ENCODE data around the gene ICAM1. TPM values are rescaled to one million over a fixed set of nuclear protein-coding genes. Genes with fewer than 3 reads are reported as not detected.

ICAM1 gene
- total and polyA plus RNA-seq, 2 of the 13 experiments (the other 11 are each of a cell fraction or from before 2014, with no cell fraction given): 37.9 to 98.4 TPM

DNA sequence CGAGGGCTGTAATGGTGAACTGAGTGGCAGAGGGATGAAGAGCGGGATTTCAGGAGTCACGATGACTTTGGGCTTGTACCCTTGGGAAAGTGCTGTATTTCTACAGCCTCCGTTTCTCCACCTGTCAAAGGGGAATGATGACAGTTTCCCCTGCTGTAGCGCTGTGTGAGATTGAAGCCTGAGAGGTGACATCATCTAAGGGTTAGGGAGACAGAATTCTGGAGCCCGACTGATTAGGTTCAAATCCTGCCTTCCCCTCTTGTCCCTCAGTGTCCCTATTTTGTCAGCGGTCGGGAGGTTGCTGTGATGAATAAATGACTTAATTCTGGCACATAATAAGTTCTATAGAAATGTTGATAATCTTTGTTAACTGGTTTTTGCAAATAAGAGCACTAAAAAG lies 18.2 kb upstream of the ICAM1 start:
- Histone ChIP-seq H2AFZ (ENCODE audit: low read length) (no peak overlapping the region), H3K4me2 (ENCODE audit: low read depth, low read length) (peak overlapping the region; percentile 98), H3K79me2 (ENCODE audit: insufficient read depth, low read length) (peaks cover 11% of the 10 kb centered on the region), H4K20me1 (ENCODE audit: insufficient read depth, low read length) (no peaks in the 10 kb centered on the region), H3K4me1 (ENCODE audit: insufficient read depth, low read length) (peaks cover 42% of the 10 kb centered on the region), H3K9me3 (ENCODE audit: low read length) (no peaks in the 10 kb centered on the region), H3K9ac (ENCODE audit: insufficient read depth, low read depth, low read length) (peak overlapping the region; percentile 85), H3K4me3 (replicated peaks in 1 of 3; ENCODE audit: insufficient read depth in 1 of 3, low read depth in 2 of 3, low read length in 3 of 3) (peak overlapping the region; percentile 64 to 93 (median 88)), H3K27ac (ENCODE audit: extremely low read length, insufficient read depth, low read length) (peak overlapping the region; percentile 80), H3K27me3 (ENCODE audit: control insufficient read depth in 1 of 2, insufficient read depth in 2 of 2, low read length in 2 of 2) (no peaks in the 10 kb centered on the region; a peak in 1 of 5 replicates), H3K36me3 (replicated peaks in 1 of 2; ENCODE audit: control insufficient read depth in 1 of 2, insufficient read depth in 2 of 2, low read length in 2 of 2) (peaks cover 7 to 30% of the 10 kb centered on the region in 2 experiments; a peak in 4 of 5 replicates)
- ChIA-PET CTCF (ENCODE audit: low intra/inter-chr PET ratio, low total read pairs) (no interaction called here), POLR2A (interaction anchor here (1.2 to 1.6 kb wide), 3 partner anchors 12 to 82 kb away, joined by 3 to 4 read pairs (median 3); no protein-coding TSS in a partner anchor)
- ATAC-seq (no peak), FAIRE-seq (no peak), DNase-seq (ENCODE audit: low spot score) (no peak)
- BruUV-seq (replicated peaks): TSS peak; percentile 73
- intact Hi-C loops (cut with micrococcal nuclease; ENCODE audit: unreplicated experiment): loop anchor here (5.0 kb wide), 1 partner anchor 320 kb away; no protein-coding TSS in a partner anchor
- no peak for TF ChIP-seq ZNF619 (CRISPR knock-in tag; IDR thresholded peaks at IDR 0.05)
- TF ChIP-seq ZNF180 (CRISPR knock-in tag; IDR thresholded peaks at IDR 0.05; ENCODE audit: borderline replicate concordance, low read depth): no peak
- no peak for TF ChIP-seq ZNF235 (CRISPR knock-in tag; IDR thresholded peaks at IDR 0.05; ENCODE audit: borderline replicate concordance)
- TF ChIP-seq, protein P1, sequence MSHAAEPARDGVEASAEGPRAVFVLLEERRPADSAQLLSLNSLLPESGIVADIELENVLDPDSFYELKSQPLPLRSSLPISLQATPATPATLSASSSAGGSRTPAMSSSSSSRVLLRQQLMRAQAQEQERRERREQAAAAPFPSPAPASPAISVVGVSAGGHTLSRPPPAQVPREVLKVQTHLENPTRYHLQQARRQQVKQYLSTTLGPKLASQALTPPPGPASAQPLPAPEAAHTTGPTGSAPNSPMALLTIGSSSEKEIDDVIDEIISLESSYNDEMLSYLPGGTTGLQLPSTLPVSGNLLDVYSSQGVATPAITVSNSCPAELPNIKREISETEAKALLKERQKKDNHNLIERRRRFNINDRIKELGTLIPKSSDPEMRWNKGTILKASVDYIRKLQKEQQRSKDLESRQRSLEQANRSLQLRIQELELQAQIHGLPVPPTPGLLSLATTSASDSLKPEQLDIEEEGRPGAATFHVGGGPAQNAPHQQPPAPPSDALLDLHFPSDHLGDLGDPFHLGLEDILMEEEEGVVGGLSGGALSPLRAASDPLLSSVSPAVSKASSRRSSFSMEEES (CRISPR knock-in tag; IDR thresholded peaks at IDR 0.05): no peak
- TF ChIP-seq, protein P2, sequence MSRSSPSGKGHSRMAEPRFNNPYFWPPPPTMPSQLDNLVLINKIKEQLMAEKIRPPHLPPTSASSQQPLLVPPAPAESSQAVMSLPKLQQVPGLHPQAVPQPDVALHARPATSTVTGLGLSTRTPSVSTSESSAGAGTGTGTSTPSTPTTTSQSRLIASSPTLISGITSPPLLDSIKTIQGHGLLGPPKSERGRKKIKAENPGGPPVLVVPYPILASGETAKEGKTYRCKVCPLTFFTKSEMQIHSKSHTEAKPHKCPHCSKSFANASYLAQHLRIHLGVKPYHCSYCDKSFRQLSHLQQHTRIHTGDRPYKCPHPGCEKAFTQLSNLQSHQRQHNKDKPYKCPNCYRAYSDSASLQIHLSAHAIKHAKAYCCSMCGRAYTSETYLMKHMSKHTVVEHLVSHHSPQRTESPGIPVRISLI (CRISPR knock-in tag; IDR thresholded peaks at IDR 0.05; ENCODE audit: borderline replicate concordance): no peak
- TF ChIP-seq ZNF746 (CRISPR knock-in tag; IDR thresholded peaks at IDR 0.05): no peak
- no peak for TF ChIP-seq MZF1 (CRISPR knock-in tag; IDR thresholded peaks at IDR 0.05; ENCODE audit: borderline replicate concordance)
- no peak for TF ChIP-seq ZNF383 (CRISPR knock-in tag; IDR thresholded peaks at IDR 0.05; ENCODE audit: borderline replicate concordance)
- TF ChIP-seq CEBPB (IDR thresholded peaks at IDR 0.05; ENCODE audit: borderline replicate concordance, low read depth, low read length): no peak
- peak; percentile 7; the same call in 1 of the 2 replicates for TF ChIP-seq CBFB (CRISPR knock-in tag; IDR thresholded peaks at IDR 0.05)
- TF ChIP-seq HNRNPUL1 (IDR thresholded peaks at IDR 0.05; ENCODE audit: low read depth, low read length): no peak
- TF ChIP-seq, protein P3, sequence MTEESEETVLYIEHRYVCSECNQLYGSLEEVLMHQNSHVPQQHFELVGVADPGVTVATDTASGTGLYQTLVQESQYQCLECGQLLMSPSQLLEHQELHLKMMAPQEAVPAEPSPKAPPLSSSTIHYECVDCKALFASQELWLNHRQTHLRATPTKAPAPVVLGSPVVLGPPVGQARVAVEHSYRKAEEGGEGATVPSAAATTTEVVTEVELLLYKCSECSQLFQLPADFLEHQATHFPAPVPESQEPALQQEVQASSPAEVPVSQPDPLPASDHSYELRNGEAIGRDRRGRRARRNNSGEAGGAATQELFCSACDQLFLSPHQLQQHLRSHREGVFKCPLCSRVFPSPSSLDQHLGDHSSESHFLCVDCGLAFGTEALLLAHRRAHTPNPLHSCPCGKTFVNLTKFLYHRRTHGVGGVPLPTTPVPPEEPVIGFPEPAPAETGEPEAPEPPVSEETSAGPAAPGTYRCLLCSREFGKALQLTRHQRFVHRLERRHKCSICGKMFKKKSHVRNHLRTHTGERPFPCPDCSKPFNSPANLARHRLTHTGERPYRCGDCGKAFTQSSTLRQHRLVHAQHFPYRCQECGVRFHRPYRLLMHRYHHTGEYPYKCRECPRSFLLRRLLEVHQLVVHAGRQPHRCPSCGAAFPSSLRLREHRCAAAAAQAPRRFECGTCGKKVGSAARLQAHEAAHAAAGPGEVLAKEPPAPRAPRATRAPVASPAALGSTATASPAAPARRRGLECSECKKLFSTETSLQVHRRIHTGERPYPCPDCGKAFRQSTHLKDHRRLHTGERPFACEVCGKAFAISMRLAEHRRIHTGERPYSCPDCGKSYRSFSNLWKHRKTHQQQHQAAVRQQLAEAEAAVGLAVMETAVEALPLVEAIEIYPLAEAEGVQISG (CRISPR knock-in tag; IDR thresholded peaks at IDR 0.05): no peak
- TF ChIP-seq ZNF749 (CRISPR knock-in tag; IDR thresholded peaks at IDR 0.05; ENCODE audit: borderline replicate concordance): no peak
- no peak for TF ChIP-seq ZSCAN9 (CRISPR knock-in tag; IDR thresholded peaks at IDR 0.05; ENCODE audit: borderline replicate concordance)
- TF ChIP-seq, protein P4, sequence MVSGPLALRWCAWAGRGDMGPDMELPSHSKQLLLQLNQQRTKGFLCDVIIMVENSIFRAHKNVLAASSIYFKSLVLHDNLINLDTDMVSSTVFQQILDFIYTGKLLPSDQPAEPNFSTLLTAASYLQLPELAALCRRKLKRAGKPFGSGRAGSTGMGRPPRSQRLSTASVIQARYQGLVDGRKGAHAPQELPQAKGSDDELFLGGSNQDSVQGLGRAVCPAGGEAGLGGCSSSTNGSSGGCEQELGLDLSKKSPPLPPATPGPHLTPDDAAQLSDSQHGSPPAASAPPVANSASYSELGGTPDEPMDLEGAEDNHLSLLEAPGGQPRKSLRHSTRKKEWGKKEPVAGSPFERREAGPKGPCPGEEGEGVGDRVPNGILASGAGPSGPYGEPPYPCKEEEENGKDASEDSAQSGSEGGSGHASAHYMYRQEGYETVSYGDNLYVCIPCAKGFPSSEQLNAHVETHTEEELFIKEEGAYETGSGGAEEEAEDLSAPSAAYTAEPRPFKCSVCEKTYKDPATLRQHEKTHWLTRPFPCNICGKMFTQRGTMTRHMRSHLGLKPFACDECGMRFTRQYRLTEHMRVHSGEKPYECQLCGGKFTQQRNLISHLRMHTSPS (CRISPR knock-in tag; IDR thresholded peaks at IDR 0.05; ENCODE audit: low read depth): no peak
- TF ChIP-seq ATF7 (IDR thresholded peaks at IDR 0.05): peak; percentile 34
- no peak for TF ChIP-seq ATF7 (CRISPR knock-in tag; IDR thresholded peaks at IDR 0.05)
- WGBS (ENCODE audit: low lambda C conversion rate): 47% methylated on average over 4 of the region's 8 CpGs
- in situ Hi-C loops (cut with HindIII; ENCODE audit: extremely low pct_ligation_motif_present, low pct_unique_long_range_greater_than_20kb): no loop called here

Measured in HepG2 (cell line).